GM12875 (cell line): ENCODE data around the gene ZPBP2.
"Not testable (repeated sequence)": the region's sequence is repeated elsewhere in the genome, so short reads cannot be mapped to it uniquely, and the experiment has no call there.

Experiments used
- H3K4me3 ChIP-seq: one replicate; pipeline ENCODE4 v1.5.1; 2011; ENCODE audit warnings: low read depth, low read length, control low read depth
- CTCF ChIP-seq: IDR thresholded peaks from 2 replicates; pipeline ENCODE4 v1.5.1; 2011; ENCODE audit warnings: low read depth, mild to moderate bottlenecking, control low read depth, inconsistent platforms, low read length, moderate library complexity, borderline replicate concordance; ENCODE audit not compliant: insufficient read depth

The ZPBP2 gene

GRCh38 chr17:39854909-39855308 lies 13.1 kb upstream of the ZPBP2 start:
- TF ChIP-seq CTCF = no peak
- H3K4me3 ChIP-seq = no peak overlapping the region

- not testable (repeated sequence) for H3K4me3 ChIP-seq
These were observed 11.9 kb upstream of the ZPBP2 start for GRCh38 chr17:39855911-39856649.

- H3K4me3 ChIP-seq = peak overlapping the region; percentile 57
- TF ChIP-seq CTCF = no peak
These were observed 6.8 kb upstream of the ZPBP2 start for GRCh38 chr17:39861235-39861634.

GRCh38 chr17:39863244-39863917 lies 4.6 kb upstream of the ZPBP2 start:
- peak overlapping the region; percentile 62 for H3K4me3 ChIP-seq
- no peak for TF ChIP-seq CTCF

- H3K4me3 ChIP-seq = peak within 1 kb of the TSS; percentile 62
- peak; percentile 42; the same call in 1 of the 2 replicates for TF ChIP-seq CTCF
These were observed 3.9 kb upstream of the ZPBP2 start, which contains the start of gene IKZF3 for GRCh38 chr17:39863918-39864746. Gene IKZF3, minus strand, starts transcription at chr17:39864312. Its CDS starts 186 bp downstream, at chr17:39864126.

- TF ChIP-seq CTCF = no peak
- H3K4me3 ChIP-seq = no peak overlapping the region
These were observed 1.8 kb upstream of the ZPBP2 start for GRCh38 chr17:39866013-39866730.
